Uterus (tissue), 4 donors: ENCODE measurements around the gene CHRD. TPM values are rescaled to one million over a fixed set of nuclear protein-coding genes. Genes with fewer than 3 reads are reported as not detected.

ENCODE experiments used
- DNase-seq, 2 donors: peaks; one replicate each; pipeline ENCODE4 v3.0.0-alpha.2; 2019 to 2020
- H3K27ac ChIP-seq, 2 donors: fragments of 200-600 bp; sonication (generic); 1 replicate in 1 of 2; 2 replicates in 1 of 2; pipeline ENCODE4 v1.5.1; 2016 to 2018
- H3K27me3 ChIP-seq, 2 donors: fragments of 200-600 bp; sonication (generic); one replicate each; pipeline ENCODE4 v1.5.1; 2018 to 2019; ENCODE audit warnings: control low read depth in 1 of 2
- H3K36me3 ChIP-seq, 2 donors: fragments of 200-600 bp; sonication (generic); one replicate each; pipeline ENCODE4 v1.5.1; 2019; ENCODE audit warnings: control low read depth in 1 of 2
- H3K4me1 ChIP-seq, 2 donors: fragments of 200-600 bp; sonication (generic); one replicate each; pipeline ENCODE4 v1.5.1; 2018 to 2019; ENCODE audit warnings: control low read depth in 1 of 2
- H3K4me3 ChIP-seq, 2 donors: fragments of 200-600 bp; sonication (generic); 1 replicate in 1 of 2; 2 replicates in 1 of 2; pipeline ENCODE4 v1.5.1; 2018 to 2019; ENCODE audit warnings: mild to moderate bottlenecking in 1 of 2
- H3K9me3 ChIP-seq, 2 donors: fragments of 200-600 bp; sonication (generic); one replicate each; pipeline ENCODE4 v1.5.1; 2019; ENCODE audit warnings: control low read depth in 1 of 2
- POLR2A ChIP-seq, 2 donors: fragments of 450-650 bp; IDR thresholded peaks; one replicate each; pipeline ENCODE4 v1.6.1; 2016; ENCODE audit warnings: antibody characterized with exemption in 2 of 2, mild to moderate bottlenecking in 1 of 2, moderate library complexity in 1 of 2
- intact Hi-C: fragments of 100-400 bp; cut with DNase I; formaldehyde crosslinking; loops from one replicate; pipeline ENCODE4 v1.15.1; 2023; ENCODE audit warnings: low total_unique reads
- total RNA-seq, 4 donors: library from RNA; depleted of rRNA in 3 of 4; stranded (reverse); fragments of >200 nt in 3 of 4; gene quantifications; one replicate each; pipeline versions ENCODE4 v1.1.0 to v1.2.4, GENCODE V29; 2014 to 2023
- TF ChIP-seq, protein P1 (sequence below), 4 experiments: fragments of 200-600 bp in 2 of 4; fragments of 450-650 bp in 2 of 4; sonication (generic) in 2 of 4; IDR thresholded peaks; one replicate each; pipeline ENCODE4 v1.5.1; 2016 to 2019; ENCODE audit warnings: antibody characterized with exemption in 4 of 4, mild to moderate bottlenecking in 2 of 4, moderate library complexity in 1 of 4
- donor health status: DM: yes; HTN: yes; CAD: no.

Gene CHRD
- total RNA-seq, 4 donors from 2014 or later: 15.9 to 57.1 (median 30.7) TPM

DNA sequence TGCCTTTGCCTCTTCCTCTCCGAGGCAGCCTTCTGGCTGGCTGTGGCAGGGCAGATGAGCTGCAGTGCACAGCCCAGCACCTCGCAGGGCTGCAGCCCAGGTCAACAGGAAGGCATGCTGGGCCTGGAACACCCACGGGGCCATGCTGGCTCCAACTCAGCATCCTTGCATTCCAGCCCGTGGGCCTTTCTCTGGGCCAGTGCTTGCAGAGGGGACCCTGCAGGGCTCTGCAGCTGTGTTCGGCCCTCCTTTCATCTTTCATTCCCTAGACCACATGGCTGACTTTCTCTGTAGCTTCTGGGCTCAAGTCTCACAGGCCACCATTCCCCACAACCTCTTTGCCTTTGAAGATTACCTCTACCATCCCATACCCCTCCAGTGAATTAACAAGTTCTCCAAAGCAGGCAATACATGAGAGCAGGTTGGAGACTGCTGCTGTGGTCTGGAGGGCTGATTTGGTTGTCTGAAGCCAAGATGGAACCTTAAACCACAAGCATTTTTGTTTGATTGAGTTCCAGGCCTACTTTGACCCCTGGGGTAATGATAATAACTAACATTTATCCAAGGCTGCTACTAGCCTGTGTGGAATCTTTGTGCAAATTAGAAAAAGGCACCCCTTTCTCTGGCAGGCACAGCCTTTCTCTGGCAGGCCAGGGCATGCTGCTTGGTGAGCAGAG is 36.5 kb upstream of the CHRD start:
- TF ChIP-seq POLR2A (IDR thresholded peaks at IDR 0.05): no peak
- TF ChIP-seq, protein P1, sequence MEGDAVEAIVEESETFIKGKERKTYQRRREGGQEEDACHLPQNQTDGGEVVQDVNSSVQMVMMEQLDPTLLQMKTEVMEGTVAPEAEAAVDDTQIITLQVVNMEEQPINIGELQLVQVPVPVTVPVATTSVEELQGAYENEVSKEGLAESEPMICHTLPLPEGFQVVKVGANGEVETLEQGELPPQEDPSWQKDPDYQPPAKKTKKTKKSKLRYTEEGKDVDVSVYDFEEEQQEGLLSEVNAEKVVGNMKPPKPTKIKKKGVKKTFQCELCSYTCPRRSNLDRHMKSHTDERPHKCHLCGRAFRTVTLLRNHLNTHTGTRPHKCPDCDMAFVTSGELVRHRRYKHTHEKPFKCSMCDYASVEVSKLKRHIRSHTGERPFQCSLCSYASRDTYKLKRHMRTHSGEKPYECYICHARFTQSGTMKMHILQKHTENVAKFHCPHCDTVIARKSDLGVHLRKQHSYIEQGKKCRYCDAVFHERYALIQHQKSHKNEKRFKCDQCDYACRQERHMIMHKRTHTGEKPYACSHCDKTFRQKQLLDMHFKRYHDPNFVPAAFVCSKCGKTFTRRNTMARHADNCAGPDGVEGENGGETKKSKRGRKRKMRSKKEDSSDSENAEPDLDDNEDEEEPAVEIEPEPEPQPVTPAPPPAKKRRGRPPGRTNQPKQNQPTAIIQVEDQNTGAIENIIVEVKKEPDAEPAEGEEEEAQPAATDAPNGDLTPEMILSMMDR (IDR thresholded peaks at IDR 0.05): no peak
- H3K9me3 ChIP-seq: no peaks in the 10 kb centered on the region
- no peak overlapping the region for H3K27ac ChIP-seq
- intact Hi-C loops: no loop called here
- DNase-seq: no peak
- H3K4me1 ChIP-seq: peaks cover 0 to 6% of the 10 kb centered on the region in 2 donors
- no peaks in the 10 kb centered on the region for H3K27me3 ChIP-seq
- H3K36me3 ChIP-seq: no peaks in the 10 kb centered on the region
- H3K4me3 ChIP-seq: no peak overlapping the region

DNA sequence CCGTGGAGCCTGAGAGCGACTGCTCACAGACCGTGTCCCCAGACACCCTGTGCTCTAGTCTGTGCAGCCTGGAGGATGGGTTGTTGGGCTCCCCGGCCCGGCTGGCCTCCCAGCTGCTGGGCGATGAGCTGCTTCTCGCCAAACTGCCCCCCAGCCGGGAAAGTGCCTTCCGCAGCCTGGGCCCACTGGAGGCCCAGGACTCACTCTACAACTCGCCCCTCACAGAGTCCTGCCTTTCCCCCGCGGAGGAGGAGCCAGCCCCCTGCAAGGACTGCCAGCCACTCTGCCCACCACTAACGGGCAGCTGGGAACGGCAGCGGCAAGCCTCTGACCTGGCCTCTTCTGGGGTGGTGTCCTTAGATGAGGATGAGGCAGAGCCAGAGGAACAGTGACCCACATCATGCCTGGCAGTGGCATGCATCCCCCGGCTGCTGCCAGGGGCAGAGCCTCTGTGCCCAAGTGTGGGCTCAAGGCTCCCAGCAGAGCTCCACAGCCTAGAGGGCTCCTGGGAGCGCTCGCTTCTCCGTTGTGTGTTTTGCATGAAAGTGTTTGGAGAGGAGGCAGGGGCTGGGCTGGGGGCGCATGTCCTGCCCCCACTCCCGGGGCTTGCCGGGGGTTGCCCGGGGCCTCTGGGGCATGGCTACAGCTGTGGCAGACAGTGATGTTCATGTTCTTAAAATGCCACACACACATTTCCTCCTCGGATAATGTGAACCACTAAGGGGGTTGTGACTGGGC is 35.1 kb upstream of the CHRD start:
- no peak for DNase-seq
- intact Hi-C loops: no loop called here
- no peak overlapping the region for H3K4me3 ChIP-seq
- H3K27me3 ChIP-seq: no peaks in the 10 kb centered on the region
- no peaks in the 10 kb centered on the region for H3K4me1 ChIP-seq
- H3K36me3 ChIP-seq: no peaks in the 10 kb centered on the region
- TF ChIP-seq, protein P1 (IDR thresholded peaks at IDR 0.05): no peak
- TF ChIP-seq POLR2A (IDR thresholded peaks at IDR 0.05): no peak
- H3K27ac ChIP-seq: no peak overlapping the region
- no peaks in the 10 kb centered on the region for H3K9me3 ChIP-seq

DNA sequence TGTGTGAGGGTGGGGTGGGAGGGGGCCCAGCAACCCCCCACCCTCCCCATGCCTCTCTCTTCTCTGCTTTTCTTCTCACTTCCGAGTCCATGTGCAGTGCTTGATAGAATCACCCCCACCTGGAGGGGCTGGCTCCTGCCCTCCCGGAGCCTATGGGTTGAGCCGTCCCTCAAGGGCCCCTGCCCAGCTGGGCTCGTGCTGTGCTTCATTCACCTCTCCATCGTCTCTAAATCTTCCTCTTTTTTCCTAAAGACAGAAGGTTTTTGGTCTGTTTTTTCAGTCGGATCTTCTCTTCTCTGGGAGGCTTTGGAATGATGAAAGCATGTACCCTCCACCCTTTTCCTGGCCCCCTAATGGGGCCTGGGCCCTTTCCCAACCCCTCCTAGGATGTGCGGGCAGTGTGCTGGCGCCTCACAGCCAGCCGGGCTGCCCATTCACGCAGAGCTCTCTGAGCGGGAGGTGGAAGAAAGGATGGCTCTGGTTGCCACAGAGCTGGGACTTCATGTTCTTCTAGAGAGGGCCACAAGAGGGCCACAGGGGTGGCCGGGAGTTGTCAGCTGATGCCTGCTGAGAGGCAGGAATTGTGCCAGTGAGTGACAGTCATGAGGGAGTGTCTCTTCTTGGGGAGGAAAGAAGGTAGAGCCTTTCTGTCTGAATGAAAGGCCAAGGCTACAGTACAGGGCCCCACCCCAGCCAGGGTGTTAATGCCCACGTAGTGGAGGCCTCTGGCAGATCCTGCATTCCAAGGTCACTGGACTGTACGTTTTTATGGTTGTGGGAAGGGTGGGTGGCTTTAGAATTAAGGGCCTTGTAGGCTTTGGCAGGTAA is 34.3 kb upstream of the CHRD start:
- H3K4me1 ChIP-seq: no peaks in the 10 kb centered on the region
- H3K4me3 ChIP-seq: no peak overlapping the region
- no peak overlapping the region for H3K27ac ChIP-seq
- no peaks in the 10 kb centered on the region for H3K9me3 ChIP-seq
- intact Hi-C loops: no loop called here
- H3K27me3 ChIP-seq: no peaks in the 10 kb centered on the region
- no peak for DNase-seq
- no peak for TF ChIP-seq POLR2A (IDR thresholded peaks at IDR 0.05)
- TF ChIP-seq, protein P1 (IDR thresholded peaks at IDR 0.05): no peak
- no peaks in the 10 kb centered on the region for H3K36me3 ChIP-seq

DNA sequence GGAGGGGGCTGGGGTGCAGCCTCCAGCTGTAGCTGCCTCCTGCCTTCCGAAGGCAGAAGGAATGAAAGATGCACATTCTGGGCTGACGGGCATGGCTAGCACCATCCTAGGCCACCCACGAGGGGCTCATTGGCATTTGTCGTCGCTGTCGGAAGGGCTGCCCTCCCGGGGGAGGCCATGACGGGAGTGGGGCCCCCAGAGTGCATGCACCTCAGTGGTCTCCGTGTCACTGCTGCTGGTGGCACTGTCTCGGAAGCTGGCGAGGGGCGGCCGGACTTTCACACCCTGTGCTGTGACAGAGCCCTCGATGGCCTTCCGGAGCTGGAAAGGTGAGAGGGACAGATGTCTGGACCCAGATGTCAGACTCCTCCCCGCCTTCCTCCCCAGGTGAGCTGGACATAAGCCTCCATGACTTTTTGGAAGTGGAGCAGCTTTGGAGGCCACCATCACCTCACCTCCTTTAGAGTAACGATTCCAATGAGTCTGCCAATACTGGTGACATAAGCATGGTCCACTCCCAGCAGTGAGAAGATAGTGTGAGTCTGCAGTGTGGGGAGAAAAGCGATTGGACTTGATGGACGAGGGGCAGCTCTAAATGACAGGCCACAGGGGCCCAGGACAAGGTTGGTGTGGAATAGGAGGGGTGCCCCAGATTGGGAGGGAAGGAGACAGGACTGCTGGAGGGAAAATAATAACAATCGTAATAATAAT is 33.2 kb upstream of the CHRD start:
- Histone ChIP-seq H3K27ac (no peak overlapping the region), H3K4me3 (no peak overlapping the region), H3K9me3 (no peaks in the 10 kb centered on the region), H3K4me1 (peaks cover 0 to 5% of the 10 kb centered on the region in 2 donors), H3K27me3 (no peaks in the 10 kb centered on the region), H3K36me3 (no peaks in the 10 kb centered on the region)
- no peak for DNase-seq
- intact Hi-C loops: no loop called here
- TF ChIP-seq, protein P1 (IDR thresholded peaks at IDR 0.05): no peak
- TF ChIP-seq POLR2A (IDR thresholded peaks at IDR 0.05): no peak
